GM21526 (cell line): ENCODE results near the gene SLC24A3.

ENCODE experiments used
- ATAC-seq: cut with Tn5 transposase; IDR thresholded peaks from one replicate; pipeline ENCODE4 v1.9.1; 2021; ENCODE audit warnings: moderate library complexity; ENCODE audit not compliant: unreplicated experiment, low FRiP score

Gene SLC24A3

DNA sequence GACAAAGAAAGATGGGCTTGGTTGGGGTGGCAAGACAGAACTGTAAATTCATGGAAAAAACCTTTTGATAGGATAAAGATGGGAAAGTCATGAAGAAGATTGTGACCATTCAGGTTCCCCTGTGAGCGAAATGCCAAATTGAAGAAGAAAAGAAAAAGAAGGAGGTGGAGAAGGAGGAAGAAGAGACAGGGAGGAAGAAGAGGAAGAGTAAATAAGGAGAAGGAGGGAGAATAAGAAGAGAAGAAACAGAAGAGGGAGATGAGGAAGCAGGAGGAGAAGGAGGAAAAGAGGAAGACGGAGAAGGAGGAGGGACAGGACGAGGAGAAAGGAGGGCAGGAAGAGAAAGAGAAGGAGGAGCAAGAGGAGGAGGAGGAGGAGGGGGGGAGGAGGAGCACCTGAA lies 199.8 kb downstream of the SLC24A3 start:
- no peak for ATAC-seq

DNA sequence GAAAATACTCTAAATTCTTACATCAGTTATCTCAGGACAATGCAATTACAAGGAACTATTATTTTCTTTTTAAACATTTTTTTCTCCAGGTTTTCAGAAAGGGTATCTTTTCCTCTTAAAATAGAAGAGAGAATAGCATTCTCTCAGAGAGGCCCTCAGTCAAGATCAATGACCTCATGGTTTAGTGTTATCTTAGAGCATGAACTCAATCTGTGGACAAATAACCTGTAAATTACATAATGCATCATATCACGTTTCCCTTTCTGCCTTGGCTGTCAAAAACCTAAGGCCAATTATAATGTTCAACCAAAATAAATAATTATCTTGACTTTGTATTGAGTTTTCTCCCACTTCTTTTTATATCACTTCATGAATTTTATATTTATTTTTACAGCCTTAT lies 202.2 kb downstream of the SLC24A3 start:
- ATAC-seq, result no peak

DNA sequence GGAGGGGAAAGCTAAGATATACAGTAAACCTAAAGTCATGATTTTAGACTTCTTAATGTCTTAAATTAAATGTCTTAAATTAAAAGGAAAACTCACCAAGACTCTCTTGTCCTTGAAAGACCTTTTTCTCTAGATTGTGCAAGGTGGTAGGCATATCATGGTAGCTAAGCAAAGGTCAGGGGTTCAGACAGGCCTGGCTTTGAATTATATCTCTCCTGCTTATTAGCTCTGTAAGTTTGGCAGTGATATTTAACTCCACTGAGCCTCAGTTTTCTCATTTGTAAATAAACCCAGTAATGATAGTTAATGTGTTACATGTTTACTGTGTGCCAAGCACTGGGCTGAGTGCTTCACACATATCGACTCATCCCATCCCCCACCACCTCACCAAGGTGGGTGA lies 203.3 kb downstream of the SLC24A3 start:
- ATAC-seq, result no peak

DNA sequence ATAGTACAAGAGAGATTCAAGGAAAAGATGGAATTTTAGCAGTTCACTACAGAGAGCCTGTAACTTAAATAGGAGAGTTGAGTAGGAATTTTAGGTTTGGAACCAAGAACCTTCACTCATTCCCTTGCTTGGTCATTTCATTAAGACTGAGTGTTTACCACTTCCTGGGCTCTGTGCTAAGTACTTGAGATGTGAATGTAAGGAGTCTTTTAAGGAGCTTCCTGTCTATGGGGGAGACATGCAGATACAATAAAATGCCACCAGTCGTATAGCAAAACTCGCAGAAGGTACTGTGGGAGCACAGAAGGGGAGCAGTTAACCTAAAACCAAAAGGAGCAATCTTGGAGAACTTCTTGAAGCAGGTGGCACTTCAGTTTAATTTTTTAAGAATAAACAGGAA lies 204.2 kb downstream of the SLC24A3 start:
- no peak for ATAC-seq

DNA sequence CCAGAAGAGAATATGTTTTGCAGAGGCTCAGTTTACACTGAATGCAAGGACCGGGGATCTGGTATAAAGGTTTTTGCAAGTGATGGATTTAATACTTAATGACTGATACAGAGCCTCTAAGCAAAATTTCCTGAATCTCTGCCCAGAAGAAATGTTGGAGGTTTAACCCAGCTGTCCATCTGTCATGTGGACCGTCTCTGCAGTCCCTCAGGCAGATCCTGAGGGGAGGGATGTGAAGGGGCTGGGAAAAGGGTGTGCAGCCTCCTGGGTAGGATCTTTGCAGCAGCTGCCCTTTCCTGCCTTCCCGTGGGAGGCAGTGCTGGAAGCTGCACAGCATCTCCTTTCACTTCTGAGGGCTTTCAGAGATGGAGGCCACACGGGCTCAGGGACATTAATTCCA lies 207.0 kb downstream of the SLC24A3 start:
- ATAC-seq, result no peak

DNA sequence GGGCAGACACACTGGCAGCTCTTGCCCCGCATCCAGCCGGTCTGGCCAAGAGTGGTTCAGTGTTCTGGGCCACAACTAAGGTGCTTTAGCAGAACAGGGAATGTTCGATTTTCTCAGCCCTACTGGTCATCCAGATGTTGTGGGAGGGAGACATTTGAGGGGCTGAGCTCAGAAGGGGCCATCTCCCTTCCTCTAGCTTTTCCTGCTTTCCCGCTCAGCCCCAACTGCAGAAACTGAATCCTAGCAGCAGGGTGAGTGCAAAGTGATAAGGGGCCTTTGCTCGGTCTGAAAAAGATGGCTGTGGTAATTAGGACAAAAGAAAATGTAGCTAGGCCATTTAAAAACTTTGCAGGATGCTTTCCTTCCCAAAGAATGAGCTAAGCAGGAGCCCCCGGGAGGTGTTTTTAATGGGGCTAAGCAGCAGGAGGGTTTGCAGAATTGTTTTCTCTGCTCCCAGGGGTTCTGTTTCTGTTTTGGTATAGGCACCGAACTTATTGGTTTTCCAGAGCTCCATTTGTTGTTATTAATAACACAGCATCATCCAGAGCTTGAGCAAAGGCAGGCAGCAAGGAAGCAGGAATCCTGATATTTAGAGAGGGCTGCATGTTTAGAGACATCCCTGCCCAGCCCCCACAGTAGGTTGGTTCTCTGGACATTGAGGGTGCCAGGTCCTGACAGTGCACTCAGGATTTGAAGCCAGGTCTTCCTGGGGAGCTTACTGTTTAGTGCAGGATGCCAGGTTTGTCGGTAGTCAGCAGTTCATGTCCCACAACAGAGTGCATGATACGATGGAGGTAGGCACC lies 210.9 kb downstream of the SLC24A3 start:
- no peak for ATAC-seq

DNA sequence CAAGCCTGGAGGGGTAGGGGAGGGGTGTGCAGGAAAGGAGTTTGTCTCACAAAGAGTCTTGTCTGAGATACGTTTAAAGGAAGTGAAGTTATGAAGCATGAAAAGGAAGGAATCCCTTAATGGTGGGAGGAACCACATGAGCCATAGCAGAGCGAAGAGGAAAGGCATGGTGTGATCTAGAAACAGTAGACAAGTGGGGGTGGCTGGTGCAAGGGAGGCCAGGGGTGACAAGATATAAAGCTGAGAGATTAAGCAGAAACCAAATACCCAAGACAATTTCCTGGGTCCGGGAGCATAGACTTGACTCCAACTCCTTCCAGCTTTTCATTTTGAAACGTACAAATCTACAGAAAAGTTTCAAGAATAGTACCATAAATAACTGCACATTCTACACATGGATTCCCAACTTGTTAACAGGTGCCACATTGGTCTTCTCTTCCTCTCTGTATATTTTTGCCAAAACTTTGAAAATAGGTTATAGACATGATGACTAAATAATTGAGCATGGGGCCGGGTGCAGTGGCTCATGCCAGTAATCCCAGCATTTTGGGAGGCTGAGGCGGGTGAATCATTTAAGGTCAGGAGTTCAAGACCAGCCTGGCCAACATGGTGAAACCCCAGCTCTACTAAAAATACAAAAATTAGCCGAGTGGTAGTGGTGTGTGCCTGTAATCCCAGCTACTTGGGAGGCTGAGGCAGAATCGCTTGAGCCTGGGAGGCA lies 211.6 kb downstream of the SLC24A3 start:
- no peak for ATAC-seq

DNA sequence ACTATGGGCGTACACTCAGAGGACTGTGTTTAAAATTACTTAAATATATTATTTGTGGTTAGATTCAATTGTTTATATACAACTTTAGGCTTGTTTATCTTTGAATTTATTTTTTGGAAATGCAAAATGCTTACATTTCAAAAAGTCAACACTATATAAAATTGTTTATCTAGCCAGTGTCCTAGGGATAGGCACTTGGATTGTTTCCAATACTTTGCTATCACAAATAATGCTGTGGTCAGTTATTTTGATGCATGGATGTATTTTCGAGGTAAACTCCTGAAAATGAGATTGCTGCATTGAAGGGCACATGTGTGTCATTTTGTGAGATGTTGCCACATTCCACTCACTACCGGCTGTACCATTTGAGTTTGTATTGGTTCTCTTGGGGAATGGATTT lies 213.9 kb downstream of the SLC24A3 start:
- no peak for ATAC-seq

DNA sequence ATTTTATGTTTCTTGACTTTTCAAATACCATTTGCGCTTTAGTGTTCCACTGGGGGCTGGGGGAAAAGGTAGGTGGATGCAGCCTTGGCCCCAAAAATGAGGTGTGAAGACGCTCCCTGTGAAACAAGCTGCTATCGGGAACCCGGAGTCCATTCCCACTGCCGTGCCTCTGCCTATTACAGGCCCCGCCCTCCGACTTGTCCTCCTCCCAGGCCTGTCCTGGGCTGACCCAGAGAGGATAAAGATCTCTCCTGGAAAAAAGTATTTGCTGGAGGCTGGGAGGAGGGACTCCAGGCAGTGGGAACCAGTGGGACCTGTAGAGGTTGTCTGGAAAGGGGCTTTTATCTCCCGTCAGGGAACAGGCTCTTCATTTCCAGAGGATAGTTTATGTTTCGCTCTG lies 215.0 kb downstream of the SLC24A3 start:
- no peak for ATAC-seq

DNA sequence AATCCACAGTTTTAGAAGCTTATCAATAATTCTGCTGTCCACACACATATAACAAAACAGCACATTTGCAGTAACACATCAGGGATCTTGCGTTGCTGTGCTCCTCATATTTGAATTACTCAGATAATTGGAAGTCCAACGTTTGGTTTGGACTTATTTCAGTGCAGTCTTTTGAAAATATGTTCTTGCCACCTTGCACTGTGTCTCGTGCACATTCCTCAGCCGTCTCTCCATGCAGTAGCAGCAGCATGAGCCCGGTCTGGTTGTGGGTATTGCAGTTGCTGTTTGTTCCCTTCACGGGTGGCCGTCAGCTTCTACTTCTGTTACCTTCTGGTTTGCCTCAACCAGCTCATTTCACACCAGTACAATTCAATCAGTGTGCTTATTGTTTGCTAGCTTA lies 215.5 kb downstream of the SLC24A3 start:
- ATAC-seq, result no peak

DNA sequence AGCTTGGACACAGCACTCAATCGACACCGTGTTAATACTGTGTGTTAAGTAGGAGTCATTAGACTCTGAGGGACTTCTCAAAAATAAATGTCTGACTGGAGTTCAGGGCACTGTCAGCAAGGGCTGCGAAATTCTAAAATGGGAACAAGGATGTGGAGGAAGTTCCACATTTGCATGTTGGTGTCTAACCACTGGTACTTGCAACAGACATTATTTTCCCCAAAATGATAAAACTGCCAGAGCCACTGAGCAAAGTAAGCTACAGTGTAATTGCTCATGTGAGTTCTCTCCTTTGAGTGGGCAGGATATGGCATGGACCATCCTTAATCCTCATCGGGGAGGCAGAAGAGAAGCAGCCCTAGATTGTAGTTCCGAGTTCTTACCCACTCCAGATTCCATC lies 215.9 kb downstream of the SLC24A3 start:
- no peak for ATAC-seq

DNA sequence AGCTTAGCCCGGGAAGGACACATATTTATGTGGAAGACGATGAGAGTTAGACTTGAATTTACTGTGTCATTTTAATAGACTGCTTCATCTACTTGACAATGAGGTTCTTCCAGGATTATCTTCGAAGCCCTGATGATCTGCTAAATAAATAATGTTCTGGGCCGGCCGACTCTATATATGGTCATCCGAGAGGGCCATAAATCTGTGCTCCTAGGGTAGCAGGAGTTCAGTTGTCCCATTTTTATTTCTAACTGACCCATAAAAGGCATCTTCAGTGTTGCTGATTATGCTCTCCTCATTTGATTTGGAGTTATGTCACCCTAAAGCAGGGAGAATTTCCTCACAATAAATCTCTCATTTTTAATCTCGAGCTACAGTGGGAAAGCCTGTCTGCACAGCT lies 217.1 kb downstream of the SLC24A3 start:
- no peak for ATAC-seq

DNA sequence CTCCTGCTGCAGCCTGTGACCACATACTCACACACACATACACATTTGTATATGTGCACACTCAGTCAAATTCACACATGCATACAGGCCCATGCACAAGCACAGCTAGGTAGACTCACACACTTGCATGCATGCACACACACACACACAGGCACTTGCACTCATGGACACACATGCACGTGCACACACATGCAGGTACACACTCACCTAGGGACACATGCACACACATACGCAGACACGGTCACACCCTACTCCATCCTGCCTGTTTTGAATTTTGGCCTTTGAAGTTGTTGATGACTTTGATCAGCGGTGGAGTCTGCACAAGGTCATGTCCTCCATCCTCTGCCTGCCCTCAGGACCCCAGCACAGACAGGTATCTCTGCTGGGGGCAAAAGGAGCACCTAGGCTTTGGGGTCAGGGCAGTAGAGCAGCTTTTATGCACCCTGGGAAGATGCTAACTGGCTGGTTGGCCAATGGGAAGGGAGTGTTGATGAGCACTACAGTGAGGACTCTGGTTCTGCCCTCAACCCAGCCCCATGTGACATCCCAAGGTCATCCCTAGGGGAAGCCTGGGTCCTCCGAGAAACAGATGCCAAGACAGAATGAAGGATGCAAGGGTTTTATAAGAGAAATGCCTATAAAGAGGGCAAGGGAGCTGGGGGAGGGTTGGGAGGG lies 218.3 kb downstream of the SLC24A3 start:
- no peak for ATAC-seq

DNA sequence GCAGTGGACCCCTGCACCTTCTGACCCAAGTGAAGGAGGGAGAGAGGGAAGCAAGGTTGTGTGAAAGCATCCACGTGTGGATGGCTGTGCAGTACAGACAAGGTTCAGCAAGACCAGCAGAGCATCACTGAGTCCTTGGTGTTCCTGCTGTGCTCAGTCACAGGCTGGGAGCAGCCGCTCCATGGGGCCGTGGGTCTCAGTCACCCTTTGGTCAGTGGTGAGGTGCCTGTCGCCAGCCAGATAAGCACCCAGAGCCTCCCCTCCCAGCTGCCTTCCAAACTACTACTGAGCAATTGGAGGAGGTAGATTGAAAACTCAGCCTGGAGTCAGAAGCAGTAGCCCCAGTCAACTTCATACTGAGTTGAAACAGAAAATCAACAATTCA lies 218.9 kb downstream of the SLC24A3 start:
- no peak for ATAC-seq

DNA sequence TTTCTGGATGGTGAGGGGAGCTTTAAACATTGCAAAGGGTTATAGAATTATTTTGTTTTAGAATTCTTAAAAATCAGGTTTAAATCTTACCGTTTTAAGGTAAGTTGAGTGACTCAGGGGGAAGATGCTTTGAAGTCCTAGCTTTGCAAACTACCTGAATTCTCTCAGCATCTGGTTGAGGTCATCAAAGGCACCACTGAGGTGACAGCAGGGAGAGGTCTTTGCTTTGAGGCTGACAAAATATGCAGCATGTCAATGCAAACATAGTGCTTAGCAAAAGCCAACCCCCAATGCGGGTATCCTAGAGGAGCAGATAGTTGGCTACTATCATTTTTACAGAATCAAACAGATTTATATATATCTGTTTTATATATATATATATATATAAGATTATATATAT lies 219.5 kb downstream of the SLC24A3 start:
- ATAC-seq, result no peak

DNA sequence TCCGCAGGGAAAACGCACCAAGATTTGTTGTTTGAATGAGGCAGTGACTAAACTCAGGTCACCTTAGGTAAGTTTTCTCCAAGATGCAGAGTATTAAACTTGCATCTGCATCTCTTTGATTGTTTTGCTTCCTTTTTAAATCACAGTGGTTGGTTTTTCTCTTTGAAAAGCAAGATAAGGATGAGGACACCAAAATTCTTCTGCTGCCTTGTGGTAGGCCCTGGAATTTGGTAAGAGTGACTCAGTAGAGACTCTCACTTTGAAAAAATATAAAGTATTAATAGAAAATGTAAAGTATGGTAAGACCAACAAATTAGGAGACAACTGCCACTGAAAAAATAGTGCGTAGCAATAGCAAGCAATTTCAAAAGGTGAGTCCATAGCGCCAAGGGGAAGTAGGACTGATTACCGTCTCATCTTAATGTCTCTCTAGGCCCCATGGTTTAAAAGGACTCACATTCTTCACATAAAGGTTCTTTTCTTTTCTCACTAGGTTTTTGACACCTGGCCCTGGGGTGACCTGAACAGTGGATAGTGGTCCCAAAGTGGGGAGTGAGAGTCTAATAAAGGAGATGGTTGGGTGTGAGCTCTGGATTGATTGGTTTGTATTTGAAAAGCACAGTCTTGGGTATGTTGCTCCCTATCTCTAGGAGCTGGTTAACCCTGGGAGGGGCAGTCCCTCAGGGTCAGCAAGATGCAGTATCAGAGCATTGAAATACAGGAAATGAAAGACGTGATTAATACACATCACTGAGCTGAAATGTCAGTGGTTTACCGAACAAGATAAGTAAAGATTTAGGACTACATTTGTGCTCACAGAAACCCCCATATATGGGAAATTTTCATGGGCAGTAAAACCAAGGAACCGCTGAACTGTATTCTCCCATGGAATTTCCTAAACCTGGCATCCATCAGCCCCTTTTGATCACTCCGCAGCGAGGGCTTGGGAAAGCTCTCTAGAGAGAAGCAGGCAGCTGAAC lies 221.2 kb downstream of the SLC24A3 start:
- no peak for ATAC-seq

DNA sequence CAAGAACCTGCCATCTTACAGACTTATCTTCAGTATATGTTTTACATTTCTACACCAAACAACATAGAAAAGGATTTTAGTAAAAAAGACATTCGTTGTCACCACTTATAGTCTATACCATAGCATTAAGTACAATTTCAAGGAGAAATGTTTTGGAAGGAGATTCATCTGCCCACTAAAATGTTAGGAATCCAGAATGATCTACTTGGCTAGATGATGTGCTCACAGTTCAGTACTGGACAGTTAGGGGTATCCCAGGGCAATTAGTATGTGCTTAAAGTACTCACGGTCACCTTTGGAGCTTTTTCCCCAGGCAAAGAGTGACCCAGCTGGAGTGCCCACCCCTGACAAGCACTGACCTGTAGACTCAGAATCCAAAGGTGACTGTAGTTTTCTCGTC lies 222.9 kb downstream of the SLC24A3 start:
- ATAC-seq, result no peak

DNA sequence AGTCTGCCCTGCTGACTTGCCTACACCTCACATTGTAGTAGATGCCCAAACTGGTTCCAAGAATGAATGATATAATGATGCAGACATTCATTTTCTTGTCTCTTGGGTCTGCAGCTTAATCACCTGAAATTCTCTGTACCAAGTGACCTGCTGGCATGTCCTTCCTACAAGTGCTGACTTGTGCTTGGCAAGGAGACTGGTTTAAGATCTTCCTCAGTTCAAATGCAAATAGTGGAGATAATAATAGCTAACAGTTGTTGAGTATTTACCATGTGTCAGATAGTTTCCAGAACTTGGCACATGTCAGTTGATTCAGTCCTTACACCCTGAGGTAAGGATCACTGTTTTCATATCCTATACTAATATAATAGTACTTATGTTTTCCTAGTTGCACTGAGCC lies 223.4 kb downstream of the SLC24A3 start:
- no peak for ATAC-seq

DNA sequence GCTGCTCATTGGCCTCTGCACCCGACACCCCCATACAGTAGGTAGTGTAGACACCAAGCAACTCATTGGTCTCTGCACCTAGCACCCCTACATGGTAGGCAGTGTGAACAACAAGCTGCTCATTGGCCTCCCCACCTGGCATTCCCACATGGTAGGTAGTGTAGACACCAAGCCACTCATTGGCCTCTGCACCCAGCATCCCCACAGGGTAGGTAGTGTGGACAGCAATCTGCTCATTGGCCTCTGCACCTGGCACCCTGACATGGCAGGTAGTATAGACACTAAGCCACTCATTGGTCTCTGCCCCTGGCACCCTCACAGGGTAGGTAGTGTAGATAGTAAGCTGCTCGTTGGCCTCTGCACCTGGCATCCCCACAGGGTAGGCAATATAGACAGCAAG lies 226.0 kb downstream of the SLC24A3 start:
- no peak for ATAC-seq

DNA sequence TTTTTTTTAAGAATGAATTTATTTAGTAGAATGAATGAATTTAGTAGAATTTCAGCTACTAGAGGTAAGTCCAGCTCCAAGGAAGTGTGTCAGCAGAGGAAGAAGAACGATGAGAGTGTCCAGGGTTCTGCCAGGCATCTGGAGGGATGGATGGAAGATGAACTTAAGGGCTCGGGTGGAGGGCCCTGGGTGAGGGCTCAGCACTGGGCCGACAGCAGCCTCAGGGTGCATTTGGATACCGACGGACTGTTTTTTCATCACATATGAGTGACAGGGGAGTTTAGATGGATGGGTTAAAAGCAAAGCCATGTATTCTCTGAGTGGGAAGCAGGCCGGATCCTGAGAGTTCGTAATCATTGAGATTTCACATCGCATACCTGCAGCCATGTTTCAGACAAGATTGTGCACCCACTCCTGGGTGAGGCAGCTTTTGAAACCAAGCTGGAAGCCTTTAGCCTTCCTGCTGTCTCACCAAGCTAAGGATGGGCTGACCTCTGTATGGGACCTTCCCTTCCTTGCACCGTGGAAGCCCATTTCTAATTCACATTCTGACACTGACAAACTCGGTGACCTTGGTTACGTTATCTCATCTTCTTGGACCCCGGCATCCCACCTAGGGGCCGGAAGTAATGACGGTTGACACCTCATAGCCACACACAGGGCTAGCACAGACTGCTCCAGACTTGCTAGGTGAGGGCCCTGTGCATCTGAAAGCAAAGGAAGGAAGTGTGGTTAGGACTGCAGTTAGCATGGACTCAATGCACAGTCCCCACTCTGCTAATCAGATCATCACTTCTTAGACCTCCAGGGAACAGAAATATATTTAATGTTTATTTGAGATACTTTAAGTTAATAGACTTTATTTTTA lies 228.5 kb downstream of the SLC24A3 start:
- ATAC-seq, result no peak
